Measurements from ENCODE around the gene STAB2.

Gene STAB2

GRCh38 chr12:103743788-103744187, 156.7 kb downstream of the STAB2 start:
- FAIRE-seq, result no peak

GRCh38 chr12:103745962-103746361, 158.9 kb downstream of the STAB2 start:
- FAIRE-seq (no peak), DNase-seq (ENCODE audit: low spot score) (no peak)

More at GRCh38 chr12:103743788-103744187, 156.7 kb downstream of the STAB2 start:
- DNase-seq (ENCODE audit: low spot score), result no peak

GRCh38 chr12:103748002-103748401, 160.9 kb downstream of the STAB2 start:
- DNase-seq (ENCODE audit: low spot score) (no peak), FAIRE-seq (no peak)

GRCh38 chr12:103748875-103749274, 161.8 kb downstream of the STAB2 start:
- no peak for DNase-seq (ENCODE audit: low spot score)
- no peak for FAIRE-seq

GRCh38 chr12:103751171-103751570, 164.1 kb downstream of the STAB2 start:
- DNase-seq (ENCODE audit: low spot score), result no peak
- FAIRE-seq, result no peak

- DNase-seq (ENCODE audit: low spot score) (no peak), FAIRE-seq (no peak)
Observed at GRCh38 chr12:103751600-103751999, 164.5 kb downstream of the STAB2 start.

GRCh38 chr12:103755425-103755824, 168.4 kb downstream of the STAB2 start:
- FAIRE-seq (no peak), DNase-seq (ENCODE audit: low spot score) (no peak)

GRCh38 chr12:103756443-103756842, 169.4 kb downstream of the STAB2 start:
- FAIRE-seq, result no peak

GRCh38 chr12:103757248-103757647, 170.2 kb downstream of the STAB2 start:
- FAIRE-seq (no peak), DNase-seq (ENCODE audit: low spot score) (no peak)

More at GRCh38 chr12:103756443-103756842, 169.4 kb downstream of the STAB2 start:
- no peak for DNase-seq (ENCODE audit: low spot score)

- no peak for FAIRE-seq
- DNase-seq (ENCODE audit: low spot score), result no peak
Observed at GRCh38 chr12:103758310-103759089, 171.4 kb downstream of the STAB2 start.

GRCh38 chr12:103762473-103762872, 175.4 kb downstream of the STAB2 start:
- DNase-seq (ENCODE audit: low spot score) (no peak), FAIRE-seq (no peak)

- DNase-seq (ENCODE audit: low spot score) (no peak), FAIRE-seq (no peak)
Observed at GRCh38 chr12:103765322-103765721, 178.2 kb downstream of the STAB2 start.

- no peak for DNase-seq (ENCODE audit: low spot score)
- no peak for FAIRE-seq
Observed at GRCh38 chr12:103766028-103766427, 179.0 kb downstream of the STAB2 start.

- DNase-seq (ENCODE audit: low spot score) (no peak), FAIRE-seq (no peak)
Observed at GRCh38 chr12:103768467-103769123, 181.5 kb downstream of the STAB2 start.

- DNase-seq (ENCODE audit: low spot score) (no peak), FAIRE-seq (no peak)
Observed at GRCh38 chr12:103769240-103769945, 182.3 kb downstream of the STAB2 start.

GRCh38 chr12:103771466-103771865, 184.4 kb downstream of the STAB2 start:
- no peak for FAIRE-seq
- DNase-seq (ENCODE audit: low spot score), result no peak

GRCh38 chr12:103772367-103773108, 185.5 kb downstream of the STAB2 start:
- no peak for DNase-seq (ENCODE audit: low spot score)
- FAIRE-seq, result no peak

- DNase-seq (ENCODE audit: low spot score) (no peak), FAIRE-seq (no peak)
Observed at GRCh38 chr12:103773109-103773910, 186.2 kb downstream of the STAB2 start.

GRCh38 chr12:103774977-103775560, 188.0 kb downstream of the STAB2 start:
- no peak for DNase-seq (ENCODE audit: low spot score)
- no peak for FAIRE-seq

- DNase-seq (ENCODE audit: low spot score) (no peak), FAIRE-seq (no peak)
Observed at GRCh38 chr12:103778781-103779180, 191.7 kb downstream of the STAB2 start.

Measured in RCC 7860 (cell line).